Glomerular visceral epithelial cell (primary cell): Measurements from ENCODE around the gene TRPM6.
"Not testable (repeated sequence)": the region's sequence is repeated elsewhere in the genome, so short reads cannot be mapped to it uniquely, and the experiment has no call there.

Experiments
- DNase-seq: peaks from one replicate; pipeline ENCODE4 v3.0.0-alpha.2; 2016; ENCODE audit errors: extremely low spot score

TRPM6 gene

GRCh38 chr9:74856989-74857388, 30.7 kb downstream of the TRPM6 start:
- DNase-seq, result no peak

GRCh38 chr9:74855072-74855471, 32.6 kb downstream of the TRPM6 start:
- DNase-seq, result no peak

- DNase-seq, result not testable (repeated sequence)
Observed at GRCh38 chr9:74853024-74853423, 34.7 kb downstream of the TRPM6 start.

GRCh38 chr9:74848153-74848525, 39.6 kb downstream of the TRPM6 start:
- DNase-seq, result no peak

- DNase-seq, result no peak
Observed at GRCh38 chr9:74847478-74848152, 40.1 kb downstream of the TRPM6 start.

GRCh38 chr9:74846766-74847165, 41.0 kb downstream of the TRPM6 start:
- no peak for DNase-seq

- no peak for DNase-seq
Observed at GRCh38 chr9:74838351-74838750, 49.4 kb downstream of the TRPM6 start.

GRCh38 chr9:74824654-74825053, 63.1 kb downstream of the TRPM6 start:
- no peak for DNase-seq

- DNase-seq, result no peak
Observed at GRCh38 chr9:74821636-74822035, 66.1 kb downstream of the TRPM6 start.

GRCh38 chr9:74817816-74818215, 69.9 kb downstream of the TRPM6 start:
- no peak for DNase-seq

GRCh38 chr9:74817281-74817810, 70.4 kb downstream of the TRPM6 start:
- DNase-seq, result no peak

GRCh38 chr9:74810200-74810599, 77.5 kb downstream of the TRPM6 start:
- DNase-seq, result no peak

GRCh38 chr9:74804018-74804385, 83.7 kb downstream of the TRPM6 start:
- no peak for DNase-seq

GRCh38 chr9:74803376-74804017, 84.2 kb downstream of the TRPM6 start:
- DNase-seq, result peak; percentile 23

GRCh38 chr9:74800226-74800625, 87.5 kb downstream of the TRPM6 start:
- no peak for DNase-seq

GRCh38 chr9:74795803-74796202, 91.9 kb downstream of the TRPM6 start:
- no peak for DNase-seq

- no peak for DNase-seq
Observed at GRCh38 chr9:74795081-74795480, 92.6 kb downstream of the TRPM6 start.

GRCh38 chr9:74784506-74784905, 103.2 kb downstream of the TRPM6 start:
- no peak for DNase-seq

- peak; percentile 18 for DNase-seq
Observed at GRCh38 chr9:74783408-74783807, 104.3 kb downstream of the TRPM6 start.

- DNase-seq, result peak; percentile 58
Observed at GRCh38 chr9:74777136-74777879, 110.4 kb downstream of the TRPM6 start.

GRCh38 chr9:74775396-74775795, 112.3 kb downstream of the TRPM6 start:
- no peak for DNase-seq

- peak; percentile 75 for DNase-seq
Observed at GRCh38 chr9:74773886-74774479, 113.7 kb downstream of the TRPM6 start.
